Colonic mucosa (tissue), 4 donors: ENCODE data around the gene MANEAL. TPM values are rescaled to one million over a fixed set of nuclear protein-coding genes. Genes with fewer than 3 reads are reported as not detected.

Experiments
- DNase-seq: peaks from one replicate; pipeline ENCODE4 v3.0.0-alpha.2; 2020
- H3K27ac ChIP-seq: fragments of 200-600 bp; one replicate; pipeline ENCODE4 v1.8.0; 2021
- H3K27me3 ChIP-seq: fragments of 200-600 bp; one replicate; pipeline ENCODE4 v1.8.0; 2021
- H3K36me3 ChIP-seq: fragments of 200-600 bp; one replicate; pipeline ENCODE4 v1.8.0; 2021
- H3K4me1 ChIP-seq: fragments of 200-600 bp; one replicate; pipeline ENCODE4 v1.8.0; 2021; ENCODE audit warnings: mild to moderate bottlenecking
- H3K4me3 ChIP-seq: fragments of 200-600 bp; one replicate; pipeline ENCODE4 v1.8.0; 2021
- H3K9ac ChIP-seq, 2 donors: one replicate each; pipeline ENCODE4 v1.7.0; 2013; ENCODE audit warnings: control low read depth in 2 of 2, low read depth in 2 of 2, low read length in 2 of 2
- H3K9me3 ChIP-seq: fragments of 200-600 bp; one replicate; pipeline ENCODE4 v1.8.0; 2021
- intact Hi-C: fragments of 100-400 bp; cut with DNase I; formaldehyde crosslinking; loops from one replicate; pipeline ENCODE4 v1.14.1; 2022
- total RNA-seq, 2 donors: library from RNA; stranded (reverse); fragmentation: NEBNext Ultra II Directional in 1 of 2; extraction: Animal tissue kit (Norgen Biotek cat#: 25700) in 1 of 2; gene quantifications; one replicate each; pipeline ENCODE4 v1.2.1, GENCODE V29; 2021
- TF ChIP-seq, protein P1 (sequence below): fragments of 200-600 bp; IDR thresholded peaks from one replicate; pipeline ENCODE4 v1.8.0; 2022; ENCODE audit warnings: antibody characterized with exemption, mild to moderate bottlenecking
- donor health status: healthy.
- donor health status: DM: no; HTN: no; CAD: no.
- donor health status: DM: no; HTN: no; CAD: no.

MANEAL gene
- total RNA-seq, 2 donors from 2014 or later, result 6.6 to 18.2 TPM

DNA sequence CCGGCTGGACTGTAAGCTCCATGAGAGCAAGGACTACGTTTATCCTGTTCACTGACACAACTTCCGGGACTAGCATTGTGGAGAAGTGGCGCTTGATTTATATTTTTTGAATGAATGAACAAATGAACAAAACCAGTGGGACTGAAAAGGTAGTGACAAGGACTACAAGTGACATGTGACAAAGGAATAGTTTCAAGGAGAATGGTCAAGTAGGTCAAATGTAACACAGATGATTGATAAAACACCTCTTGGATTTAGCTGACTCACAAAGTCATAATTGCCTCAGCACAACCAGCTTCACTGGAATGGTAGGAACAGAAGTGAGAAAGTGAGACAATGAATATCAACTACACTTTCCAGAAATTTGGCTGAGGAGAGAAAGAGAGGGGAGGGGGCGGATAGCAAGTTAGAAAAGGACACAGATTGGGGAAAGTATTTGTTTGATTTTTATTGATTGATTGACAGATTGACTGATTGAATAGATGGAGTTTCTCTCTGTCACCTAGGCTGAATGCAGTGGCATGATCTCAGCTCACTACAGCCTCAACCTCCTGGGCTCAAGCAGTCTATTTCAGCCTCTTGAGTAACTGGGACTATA is 51.5 kb downstream of the MANEAL start:
- H3K9me3 ChIP-seq, result no peaks in the 10 kb centered on the region
- peaks cover 5% of the 10 kb centered on the region for H3K4me1 ChIP-seq
- no peak overlapping the region for H3K4me3 ChIP-seq
- no peak for DNase-seq
- H3K9ac ChIP-seq, result no peak overlapping the region
- TF ChIP-seq, protein P1, sequence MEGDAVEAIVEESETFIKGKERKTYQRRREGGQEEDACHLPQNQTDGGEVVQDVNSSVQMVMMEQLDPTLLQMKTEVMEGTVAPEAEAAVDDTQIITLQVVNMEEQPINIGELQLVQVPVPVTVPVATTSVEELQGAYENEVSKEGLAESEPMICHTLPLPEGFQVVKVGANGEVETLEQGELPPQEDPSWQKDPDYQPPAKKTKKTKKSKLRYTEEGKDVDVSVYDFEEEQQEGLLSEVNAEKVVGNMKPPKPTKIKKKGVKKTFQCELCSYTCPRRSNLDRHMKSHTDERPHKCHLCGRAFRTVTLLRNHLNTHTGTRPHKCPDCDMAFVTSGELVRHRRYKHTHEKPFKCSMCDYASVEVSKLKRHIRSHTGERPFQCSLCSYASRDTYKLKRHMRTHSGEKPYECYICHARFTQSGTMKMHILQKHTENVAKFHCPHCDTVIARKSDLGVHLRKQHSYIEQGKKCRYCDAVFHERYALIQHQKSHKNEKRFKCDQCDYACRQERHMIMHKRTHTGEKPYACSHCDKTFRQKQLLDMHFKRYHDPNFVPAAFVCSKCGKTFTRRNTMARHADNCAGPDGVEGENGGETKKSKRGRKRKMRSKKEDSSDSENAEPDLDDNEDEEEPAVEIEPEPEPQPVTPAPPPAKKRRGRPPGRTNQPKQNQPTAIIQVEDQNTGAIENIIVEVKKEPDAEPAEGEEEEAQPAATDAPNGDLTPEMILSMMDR, result no peak
- intact Hi-C loops, result no loop called here
- no peak overlapping the region for H3K27ac ChIP-seq
- H3K36me3 ChIP-seq, result no peaks in the 10 kb centered on the region
- no peaks in the 10 kb centered on the region for H3K27me3 ChIP-seq

DNA sequence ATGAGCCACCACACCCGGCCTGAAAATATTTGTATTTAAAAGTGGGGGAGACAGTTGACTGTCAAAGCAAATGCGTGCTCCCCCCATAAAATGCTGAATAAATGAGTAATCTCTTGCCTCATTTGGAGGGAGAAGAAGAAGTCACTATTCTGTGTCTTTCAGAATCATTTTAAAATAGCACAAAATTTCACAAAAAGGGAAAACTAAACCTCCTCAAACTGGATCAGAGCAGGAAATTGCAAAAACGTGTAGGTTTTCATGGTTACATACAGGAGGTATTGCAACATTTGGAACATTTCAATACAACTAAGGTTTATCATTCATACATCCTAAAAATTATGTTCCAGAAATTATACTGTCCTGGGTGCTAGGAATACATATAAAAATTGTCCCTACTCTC is 52.1 kb downstream of the MANEAL start:
- Histone ChIP-seq H3K4me3 (no peak overlapping the region), H3K4me1 (peaks cover 5% of the 10 kb centered on the region), H3K9me3 (no peaks in the 10 kb centered on the region), H3K9ac (no peak overlapping the region), H3K27ac (peak overlapping the region; percentile 71), H3K27me3 (no peaks in the 10 kb centered on the region), H3K36me3 (no peaks in the 10 kb centered on the region)
- no peak for DNase-seq
- intact Hi-C loops, result no loop called here
- TF ChIP-seq, protein P1, result no peak

DNA sequence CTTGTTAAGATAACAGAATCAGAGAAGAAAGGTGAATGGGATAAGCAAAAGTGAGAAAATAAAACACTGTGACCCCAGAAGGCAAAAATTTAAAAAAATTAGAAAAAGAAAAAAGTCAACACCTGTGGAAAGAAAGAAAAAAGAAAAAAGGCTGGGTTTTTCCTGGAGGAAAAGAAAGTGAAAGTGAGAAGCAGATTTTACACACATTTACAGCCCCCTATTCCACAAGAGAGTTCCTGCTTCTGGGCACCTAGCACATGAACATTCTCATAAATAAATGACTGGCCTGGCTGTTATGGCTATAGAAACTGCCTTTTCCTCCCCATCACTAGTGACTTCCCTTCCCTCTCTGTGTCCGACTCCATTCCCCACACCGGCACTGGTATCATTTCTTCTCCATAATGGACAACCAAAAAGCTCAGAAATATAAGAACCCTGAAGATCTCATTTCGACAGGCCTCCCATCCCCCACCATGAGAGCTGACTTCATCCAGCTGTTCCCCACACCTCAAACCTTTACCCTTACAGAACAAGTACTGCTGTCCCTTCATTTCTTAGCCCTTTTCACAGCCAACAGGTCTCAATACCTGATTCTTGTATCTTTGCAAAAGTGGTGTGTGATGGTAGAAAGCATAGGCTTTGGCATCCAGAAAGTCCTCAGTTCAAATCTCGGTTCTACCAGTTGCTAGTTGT is 53.1 kb downstream of the MANEAL start:
- H3K27ac ChIP-seq, result peak overlapping the region; percentile 71
- TF ChIP-seq, protein P1, result no peak
- H3K4me1 ChIP-seq, result peaks cover 5% of the 10 kb centered on the region
- no peaks in the 10 kb centered on the region for H3K9me3 ChIP-seq
- H3K36me3 ChIP-seq, result no peaks in the 10 kb centered on the region
- intact Hi-C loops, result no loop called here
- DNase-seq, result peak; percentile 30
- H3K4me3 ChIP-seq, result no peak overlapping the region
- H3K9ac ChIP-seq, result peak overlapping the region in 1 of 2 donors; percentile 55
- H3K27me3 ChIP-seq, result no peaks in the 10 kb centered on the region

DNA sequence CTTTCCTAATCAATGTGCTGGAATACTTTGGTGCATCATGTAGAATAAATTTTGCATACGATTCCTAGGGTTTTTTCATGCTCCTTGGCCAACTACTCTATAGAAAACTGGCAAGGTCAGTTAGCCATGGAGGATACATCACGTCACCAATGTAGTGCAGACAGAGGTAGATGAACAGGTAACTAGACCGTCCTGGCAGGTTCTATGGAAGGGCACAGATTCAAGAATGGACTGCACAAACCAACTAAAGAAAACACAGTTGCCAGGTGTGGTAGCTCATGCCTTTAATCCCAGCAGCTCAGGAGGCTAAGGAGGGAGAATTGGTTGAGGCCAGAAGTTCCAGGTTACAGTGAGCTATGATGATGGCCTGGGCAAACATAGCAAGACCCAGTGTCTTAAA is 55.8 kb downstream of the MANEAL start:
- intact Hi-C loops, result no loop called here
- Histone ChIP-seq H3K4me3 (no peak overlapping the region), H3K27me3 (no peaks in the 10 kb centered on the region), H3K9me3 (no peaks in the 10 kb centered on the region), H3K9ac (no peak overlapping the region), H3K36me3 (no peaks in the 10 kb centered on the region), H3K4me1 (peaks cover 5% of the 10 kb centered on the region), H3K27ac (no peak overlapping the region)
- no peak for DNase-seq
- TF ChIP-seq, protein P1, result no peak

DNA sequence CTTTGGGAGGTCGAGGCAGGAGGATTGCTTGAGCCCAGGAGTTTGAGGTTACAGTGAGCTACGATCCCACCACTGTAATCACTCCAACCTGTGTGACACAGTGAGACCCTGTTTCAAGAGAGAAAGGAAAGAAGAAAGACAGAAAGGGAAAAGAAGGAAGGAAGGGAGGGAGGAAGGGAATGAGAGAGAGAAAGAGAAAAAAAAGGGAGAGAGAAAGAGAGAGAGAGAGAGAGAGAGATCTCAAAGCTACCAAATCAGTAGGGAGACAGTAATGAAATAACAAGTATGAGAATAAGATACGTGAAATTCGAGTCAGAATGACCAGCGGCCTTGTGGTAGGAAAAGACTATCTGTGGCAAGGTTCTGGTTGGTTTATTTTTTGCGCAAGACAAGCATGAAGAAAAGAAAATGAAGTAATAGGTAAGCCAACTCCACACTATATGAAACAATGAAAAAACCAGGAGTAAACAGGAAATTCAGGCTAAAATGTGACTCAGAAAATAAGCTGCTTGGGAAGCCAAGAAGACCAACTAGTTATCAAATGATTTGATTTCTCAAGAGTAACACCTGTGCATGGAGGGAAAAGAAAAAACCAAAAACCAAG is 56.8 kb downstream of the MANEAL start:
- Histone ChIP-seq H3K36me3 (no peaks in the 10 kb centered on the region), H3K4me3 (no peak overlapping the region), H3K9ac (no peak overlapping the region), H3K9me3 (no peaks in the 10 kb centered on the region), H3K4me1 (peaks cover 5% of the 10 kb centered on the region), H3K27me3 (no peaks in the 10 kb centered on the region), H3K27ac (no peak overlapping the region)
- intact Hi-C loops, result no loop called here
- TF ChIP-seq, protein P1, result no peak
- DNase-seq, result no peak

Other genes starting within 250 kb of the MANEAL start
- 10 to 100 TPM; 13.0 to 17.0 TPM for gene SNIP1, start 239.6 kb upstream of the MANEAL start, total RNA-seq
- gene DNALI1, start 236.9 kb upstream of the MANEAL start, total RNA-seq, result 1 to 10 TPM; 1.9 to 4.1 TPM
- gene GNL2, start 197.9 kb upstream of the MANEAL start, total RNA-seq, result 10 to 100 TPM; 28.4 to 35.9 TPM
- under 1 TPM; 0.27 to 0.32 TPM for gene RSPO1, start 159.0 kb upstream of the MANEAL start, total RNA-seq
- 10 to 100 TPM; 14.9 to 44.5 TPM for gene CDCA8, start 101.3 kb upstream of the MANEAL start, total RNA-seq
- gene EPHA10, start 28.7 kb upstream of the MANEAL start, total RNA-seq, result 10 to 100 TPM; 26.1 to 29.6 TPM
- gene C1orf122, start 13.9 kb downstream of the MANEAL start, total RNA-seq, result 10 to 100 TPM; 28.3 to 51.4 TPM
- gene YRDC, start 14.4 kb downstream of the MANEAL start, total RNA-seq, result 10 to 100 TPM; 14.4 to 16.3 TPM
- 10 to 100 TPM; 22.1 to 33.9 TPM for gene MTF1, start 65.7 kb downstream of the MANEAL start, total RNA-seq
- 10 to 100 TPM; 14.3 to 24.6 TPM for gene INPP5B, start 153.2 kb downstream of the MANEAL start, total RNA-seq
- gene SF3A3, start 196.2 kb downstream of the MANEAL start, total RNA-seq, result 10 to 100 TPM; 31.7 to 51.9 TPM
- 1 to 10 TPM; 2.7 to 7.8 TPM for gene FHL3, start 211.7 kb downstream of the MANEAL start, total RNA-seq
- gene UTP11, start 218.9 kb downstream of the MANEAL start, total RNA-seq, result 10 to 100 TPM; 18.4 to 25.6 TPM